ENCODE measurements around the gene CDIPT.

- TF ChIP-seq CTCF (IDR thresholded peaks at IDR 0.05 in 2 of 3, conservative IDR thresholded peaks at IDR 0.05 in 1 of 3; ENCODE audit: borderline replicate concordance in 1 of 3, insufficient read depth in 1 of 3, low read depth in 2 of 3, low read length in 2 of 3) (no peak), EZH2phosphoT487 (IDR thresholded peaks at IDR 0.05; ENCODE audit: borderline replicate concordance) (no peak), REST (IDR thresholded peaks at IDR 0.05; ENCODE audit: low read depth) (no peak), JUND (IDR thresholded peaks at IDR 0.05) (no peak)
- TF ChIP-seq, protein P1, sequence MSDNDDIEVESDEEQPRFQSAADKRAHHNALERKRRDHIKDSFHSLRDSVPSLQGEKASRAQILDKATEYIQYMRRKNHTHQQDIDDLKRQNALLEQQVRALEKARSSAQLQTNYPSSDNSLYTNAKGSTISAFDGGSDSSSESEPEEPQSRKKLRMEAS (IDR thresholded peaks at IDR 0.05), result no peak
Measured at GRCh38 chr16:29835926-29836325, 27.1 kb downstream of the CDIPT start.

Data from HCT116 (cell line).